Measurements from ENCODE around the gene LYPD5.

LYPD5 gene

DNA sequence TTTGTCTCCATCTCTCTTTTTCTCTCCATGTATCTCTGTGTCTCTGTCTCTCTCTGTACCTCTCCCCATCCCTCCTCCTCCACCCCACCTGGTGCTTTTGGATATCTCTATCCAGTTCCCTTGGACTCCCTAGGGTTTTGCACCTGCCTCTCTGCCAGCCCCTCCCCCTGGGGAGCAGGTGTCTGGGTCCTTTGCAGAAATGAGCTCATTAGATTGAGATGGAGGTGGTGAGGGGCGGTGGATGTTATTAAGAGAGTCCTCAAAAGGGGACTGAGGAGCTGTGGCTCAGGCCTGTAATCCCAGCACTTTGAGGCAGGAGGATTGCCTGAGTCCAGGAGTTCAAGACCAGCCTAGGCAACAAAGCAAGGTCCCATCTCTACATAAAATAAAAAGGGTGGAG is 23.6 kb downstream of the LYPD5 start:
- Histone ChIP-seq H3K27ac (ENCODE audit: low read depth, low read length) (peak overlapping the region; percentile 97), H2AFZ (ENCODE audit: low read depth, low read length, severe bottlenecking) (no peak overlapping the region), H3K9me3 (ENCODE audit: insufficient read depth, low read length) (no peaks in the 10 kb centered on the region), H3F3A (ENCODE audit: insufficient read depth) (peaks cover 31% of the 10 kb centered on the region), H3K36me3 (ENCODE audit: low read length) (no peaks in the 10 kb centered on the region), H3K9me2 (replicated peaks; ENCODE audit: insufficient read depth, low read length) (no peaks in the 10 kb centered on the region), H4K20me1 (ENCODE audit: low read depth, low read length) (no peaks in the 10 kb centered on the region), H3K79me2 (ENCODE audit: insufficient read depth, low read length) (peaks cover 57% of the 10 kb centered on the region), H3K4me3 (ENCODE audit: insufficient read depth, low read length, poor library complexity, severe bottlenecking) (peak overlapping the region; percentile 85), H3K9ac (ENCODE audit: low read length) (peak overlapping the region; percentile 79), H3K4me2 (ENCODE audit: low read depth, low read length, poor library complexity, severe bottlenecking) (peak overlapping the region; percentile 96), H3K27me3 (ENCODE audit: low read length) (no peaks in the 10 kb centered on the region)
- TF ChIP-seq, protein P1, sequence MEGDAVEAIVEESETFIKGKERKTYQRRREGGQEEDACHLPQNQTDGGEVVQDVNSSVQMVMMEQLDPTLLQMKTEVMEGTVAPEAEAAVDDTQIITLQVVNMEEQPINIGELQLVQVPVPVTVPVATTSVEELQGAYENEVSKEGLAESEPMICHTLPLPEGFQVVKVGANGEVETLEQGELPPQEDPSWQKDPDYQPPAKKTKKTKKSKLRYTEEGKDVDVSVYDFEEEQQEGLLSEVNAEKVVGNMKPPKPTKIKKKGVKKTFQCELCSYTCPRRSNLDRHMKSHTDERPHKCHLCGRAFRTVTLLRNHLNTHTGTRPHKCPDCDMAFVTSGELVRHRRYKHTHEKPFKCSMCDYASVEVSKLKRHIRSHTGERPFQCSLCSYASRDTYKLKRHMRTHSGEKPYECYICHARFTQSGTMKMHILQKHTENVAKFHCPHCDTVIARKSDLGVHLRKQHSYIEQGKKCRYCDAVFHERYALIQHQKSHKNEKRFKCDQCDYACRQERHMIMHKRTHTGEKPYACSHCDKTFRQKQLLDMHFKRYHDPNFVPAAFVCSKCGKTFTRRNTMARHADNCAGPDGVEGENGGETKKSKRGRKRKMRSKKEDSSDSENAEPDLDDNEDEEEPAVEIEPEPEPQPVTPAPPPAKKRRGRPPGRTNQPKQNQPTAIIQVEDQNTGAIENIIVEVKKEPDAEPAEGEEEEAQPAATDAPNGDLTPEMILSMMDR (IDR thresholded peaks at IDR 0.05; ENCODE audit: insufficient read depth, low read length, poor library complexity, severe bottlenecking), result no peak
- no peak for TF ChIP-seq EZH2phosphoT487 (conservative IDR thresholded peaks at IDR 0.05; ENCODE audit: low read length)

DNA sequence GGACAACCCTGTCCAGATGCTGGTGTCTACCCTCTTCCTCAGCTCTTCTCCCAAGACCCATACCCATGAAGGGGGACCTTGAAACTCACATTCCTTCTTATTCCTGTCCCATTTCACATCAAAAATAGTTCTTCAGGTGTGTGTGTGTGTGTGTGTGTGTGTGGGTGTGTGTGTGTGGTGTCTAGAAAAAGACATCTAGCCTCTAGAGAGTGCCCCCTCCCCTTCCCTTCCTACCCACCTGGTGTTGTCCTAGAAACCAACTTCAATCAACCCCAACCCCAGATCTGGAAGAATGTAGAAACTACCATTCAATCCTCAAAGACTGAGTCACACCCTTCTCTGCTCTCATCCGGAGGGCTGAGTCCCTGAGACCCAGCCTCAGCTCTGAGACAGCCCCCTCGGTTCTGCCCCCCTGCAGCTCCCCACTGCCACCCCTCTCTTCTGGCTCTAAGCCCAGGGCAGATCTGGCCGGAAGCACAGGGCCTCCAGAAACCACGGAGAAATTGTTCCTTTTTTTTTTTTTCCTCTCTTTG is 25.0 kb downstream of the LYPD5 start:
- Histone ChIP-seq H3K27me3 (ENCODE audit: low read length) (no peaks in the 10 kb centered on the region), H3K79me2 (ENCODE audit: insufficient read depth, low read length) (peaks cover 62% of the 10 kb centered on the region), H3K9me3 (ENCODE audit: insufficient read depth, low read length) (no peaks in the 10 kb centered on the region), H3K4me2 (ENCODE audit: low read depth, low read length, poor library complexity, severe bottlenecking) (peak overlapping the region; percentile 96), H2AFZ (ENCODE audit: low read depth, low read length, severe bottlenecking) (no peak overlapping the region), H3K9me2 (replicated peaks; ENCODE audit: insufficient read depth, low read length) (no peaks in the 10 kb centered on the region), H3K9ac (ENCODE audit: low read length) (peak overlapping the region; percentile 79), H3K4me3 (ENCODE audit: insufficient read depth, low read length, poor library complexity, severe bottlenecking) (peak overlapping the region; percentile 38), H3K27ac (ENCODE audit: low read depth, low read length) (peak overlapping the region; percentile 97), H4K20me1 (ENCODE audit: low read depth, low read length) (no peaks in the 10 kb centered on the region; the same call in 1 of the 2 replicates), H3F3A (ENCODE audit: insufficient read depth) (peaks cover 27% of the 10 kb centered on the region), H3K36me3 (ENCODE audit: low read length) (no peaks in the 10 kb centered on the region)
- TF ChIP-seq EZH2phosphoT487 (conservative IDR thresholded peaks at IDR 0.05; ENCODE audit: low read length), result no peak
- TF ChIP-seq, protein P1 (IDR thresholded peaks at IDR 0.05; ENCODE audit: insufficient read depth, low read length, poor library complexity, severe bottlenecking), result no peak

DNA sequence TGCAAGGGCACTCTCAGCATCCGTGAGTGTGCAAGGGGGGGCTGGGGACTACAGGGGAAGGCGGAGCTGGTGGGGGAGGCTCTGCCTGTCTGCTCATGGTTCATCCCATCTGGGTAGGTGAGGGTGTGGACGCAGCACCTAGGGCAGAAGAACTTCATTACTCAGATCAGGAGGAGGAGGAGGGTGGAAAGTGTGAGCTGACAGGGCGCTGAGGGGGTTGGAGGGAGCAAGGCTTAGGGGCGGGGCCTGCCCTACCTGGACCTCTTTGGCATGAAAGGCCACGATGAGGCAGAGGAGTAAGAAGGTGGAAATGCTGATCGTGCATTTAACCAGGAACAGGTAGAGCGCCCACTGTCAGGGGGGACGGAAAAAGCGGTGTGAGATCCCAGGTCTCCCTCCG is 26.0 kb downstream of the LYPD5 start:
- no peaks in the 10 kb centered on the region; the same call in 1 of the 2 replicates for H4K20me1 ChIP-seq (ENCODE audit: low read depth, low read length)
- no peaks in the 10 kb centered on the region for H3K36me3 ChIP-seq (ENCODE audit: low read length)
- H3F3A ChIP-seq (ENCODE audit: insufficient read depth), result peaks cover 22% of the 10 kb centered on the region
- H3K79me2 ChIP-seq (ENCODE audit: insufficient read depth, low read length), result peaks cover 61% of the 10 kb centered on the region
- no peaks in the 10 kb centered on the region for H3K9me3 ChIP-seq (ENCODE audit: insufficient read depth, low read length)
- H3K9ac ChIP-seq (ENCODE audit: low read length), result no peak overlapping the region
- TF ChIP-seq, protein P1 (IDR thresholded peaks at IDR 0.05; ENCODE audit: insufficient read depth, low read length, poor library complexity, severe bottlenecking), result no peak
- no peak for TF ChIP-seq EZH2phosphoT487 (conservative IDR thresholded peaks at IDR 0.05; ENCODE audit: low read length)
- no peak overlapping the region for H2AFZ ChIP-seq (ENCODE audit: low read depth, low read length, severe bottlenecking)
- peak overlapping the region; percentile 97 for H3K27ac ChIP-seq (ENCODE audit: low read depth, low read length)
- no peaks in the 10 kb centered on the region for H3K27me3 ChIP-seq (ENCODE audit: low read length)
- H3K4me3 ChIP-seq (ENCODE audit: insufficient read depth, low read length, poor library complexity, severe bottlenecking), result no peak overlapping the region
- H3K4me2 ChIP-seq (ENCODE audit: low read depth, low read length, poor library complexity, severe bottlenecking), result peak overlapping the region; percentile 96
- H3K9me2 ChIP-seq (replicated peaks; ENCODE audit: insufficient read depth, low read length), result no peaks in the 10 kb centered on the region
